Stomach (tissue), 9 donors: ENCODE measurements around the gene ERO1A. TPM values are rescaled to one million over a fixed set of nuclear protein-coding genes. Genes with fewer than 3 reads are reported as not detected.

Source experiments
- DNase-seq, 2 donors: peaks; one replicate each; pipeline versions ENCODE4 v3.0.0 to v3.0.0-alpha.2; 2013 to 2019
- H3K27ac ChIP-seq, 5 donors: fragments of 200-600 bp in 4 of 5; sonication (generic) in 4 of 5; one replicate each; pipeline ENCODE4 v1.5.1; 2013 to 2019; ENCODE audit warnings: mild to moderate bottlenecking in 1 of 5, moderate library complexity in 1 of 5
- H3K27me3 ChIP-seq, 3 donors: fragments of 200-600 bp; sonication (generic); one replicate each; pipeline ENCODE4 v1.5.1; 2017 to 2019; ENCODE audit warnings: mixed run types in 1 of 3
- H3K36me3 ChIP-seq, 4 donors: fragments of 200-600 bp; sonication (generic); 1 replicate in 3 of 4; 2 replicates in 1 of 4; pipeline ENCODE4 v1.5.1; 2016 to 2019
- H3K4me1 ChIP-seq, 4 donors: fragments of 200-600 bp; sonication (generic); one replicate each; pipeline ENCODE4 v1.5.1; 2016 to 2019
- H3K4me3 ChIP-seq, 4 donors: fragments of 200-600 bp; sonication (generic) in 3 of 4; one replicate each; pipeline ENCODE4 v1.5.1; 2016 to 2019; ENCODE audit warnings: mild to moderate bottlenecking in 1 of 4
- H3K9me3 ChIP-seq, 4 donors: fragments of 200-600 bp; sonication (generic); one replicate each; pipeline ENCODE4 v1.5.1; 2016 to 2019
- CTCF ChIP-seq, 7 experiments: fragments of 450-650 bp in 4 of 7; fragments of 200-600 bp in 3 of 7; sonication (generic) in 3 of 7; IDR thresholded peaks; one replicate each; pipeline ENCODE4 v1.5.1; 2016 to 2019; ENCODE audit warnings: antibody characterized with exemption in 7 of 7, control low read depth in 2 of 7, mild to moderate bottlenecking in 1 of 7
- EP300 ChIP-seq: sonication (generic); formaldehyde crosslinking; IDR thresholded peaks from one replicate; pipeline ENCODE4 v1.6.1; 2017; ENCODE audit warnings: antibody characterized with exemption
- POLR2A ChIP-seq, 4 donors: fragments of 450-650 bp; IDR thresholded peaks; one replicate each; pipeline ENCODE4 v1.6.1; 2016; ENCODE audit warnings: antibody characterized with exemption in 4 of 4, control low read depth in 2 of 4, mild to moderate bottlenecking in 1 of 4, moderate library complexity in 1 of 4
- POLR2AphosphoS5 ChIP-seq, 3 donors: sonication (generic); formaldehyde crosslinking; IDR thresholded peaks; one replicate each; pipeline ENCODE4 v1.6.1; 2016; ENCODE audit warnings: antibody characterized with exemption in 3 of 3
- WGBS, 5 donors: extraction: QIAGEN DNeasy Blood & Tissue Kit in 3 of 5; methylation state at CpG; one replicate each; pipeline versions ENCODE4 v1.1.5 to v1.1.7; 2013 to 2018; 5-methylcytosine and 5-hydroxymethylcytosine counted together
- intact Hi-C: fragments of 100-400 bp; cut with DNase I; formaldehyde crosslinking; loops from one replicate; pipeline ENCODE4 v1.15.1; 2023; ENCODE audit warnings: low total_unique reads
- polyA plus RNA-seq, 3 donors: library from polyadenylated mRNA; stranded (reverse); fragments of 200-250 nt; gene quantifications; one replicate each; pipeline ENCODE4 v1.2.3, GENCODE V29; 2013
- total RNA-seq, 5 donors: library from RNA; depleted of rRNA; stranded (reverse); fragments of >200 nt; gene quantifications; one replicate each; pipeline versions ENCODE4 v1.1.0 to v1.2.3, GENCODE V29; 2014 to 2016
- donor health status: healthy with polysubstance abuse.
- donor health status: Bipolar disorder and iron deficiency.
- donor health status: healthy.

The ERO1A gene
- total and polyA plus RNA-seq, 8 donors: 6.9 to 105 (median 54.9) TPM

GRCh38 chr14:52716155-52716554 is 20.8 kb upstream of the ERO1A start:
- WGBS, 5 donors: 95 to 100% (median 95%) methylated on average over 3 to 6 of the region's 6 CpGs
- no peak for DNase-seq
- TF ChIP-seq POLR2AphosphoS5 (IDR thresholded peaks at IDR 0.05): no peak
- TF ChIP-seq EP300: no peak
- TF ChIP-seq CTCF (IDR thresholded peaks at IDR 0.05): no peak
- no peak for TF ChIP-seq POLR2A (IDR thresholded peaks at IDR 0.05)
- Histone ChIP-seq H3K27ac (no peak overlapping the region), H3K4me1 (peaks cover 0 to 18% (median 4%) of the 10 kb centered on the region in 4 donors), H3K4me3 (no peak overlapping the region), H3K9me3 (no peaks in the 10 kb centered on the region), H3K36me3 (peaks cover 75 to 100% (median 98%) of the 10 kb centered on the region in 4 donors), H3K27me3 (no peaks in the 10 kb centered on the region)
- intact Hi-C loops: no loop called here

- WGBS, 5 donors: 12 to 41% (median 24%) methylated on average over 1 of the region's 1 CpG
- no peak overlapping the region for H3K27ac ChIP-seq
- H3K36me3 ChIP-seq: peaks cover 53 to 82% (median 81%) of the 10 kb centered on the region in 4 donors
- H3K9me3 ChIP-seq: no peaks in the 10 kb centered on the region
- DNase-seq: no peak
- intact Hi-C loops: no loop called here
- no peak overlapping the region for H3K4me3 ChIP-seq
- peaks cover 10 to 51% (median 29%) of the 10 kb centered on the region in 4 donors for H3K4me1 ChIP-seq
- no peak for TF ChIP-seq POLR2A (IDR thresholded peaks at IDR 0.05)
- TF ChIP-seq POLR2AphosphoS5 (IDR thresholded peaks at IDR 0.05): no peak
- TF ChIP-seq CTCF (IDR thresholded peaks at IDR 0.05): no peak
- TF ChIP-seq EP300: no peak
- H3K27me3 ChIP-seq: no peaks in the 10 kb centered on the region
These were observed 16.3 kb upstream of the ERO1A start for GRCh38 chr14:52711666-52712065.

- H3K9me3 ChIP-seq: no peaks in the 10 kb centered on the region
- H3K27me3 ChIP-seq: no peaks in the 10 kb centered on the region
- WGBS, 5 donors: 0 to 1% (median 0%) methylated on average over 41 to 43 of the region's 43 CpGs
- peaks cover 16 to 54% (median 31%) of the 10 kb centered on the region in 4 donors for H3K4me1 ChIP-seq
- peak; percentile 96 to 98 for DNase-seq
- intact Hi-C loops: no loop called here
- TF ChIP-seq POLR2AphosphoS5 (IDR thresholded peaks at IDR 0.05): peak; percentile 46 to 84 (median 74)
- TF ChIP-seq POLR2A (IDR thresholded peaks at IDR 0.05): no peak
- H3K36me3 ChIP-seq: peaks cover 16 to 35% (median 34%) of the 10 kb centered on the region in 4 donors
- peak within 1 kb of the TSS; percentile 68 to 80 (median 74) for H3K4me3 ChIP-seq
- H3K27ac ChIP-seq: peak within 1 kb of the TSS; percentile 89 to 95 (median 91)
These were observed 11.7 kb upstream of the ERO1A start, which contains the start of gene PSMC6 for GRCh38 chr14:52706724-52707706. TSS of gene PSMC6 (plus strand) at chr14:52707200. CDS start at chr14:52707220, 20 bp downstream.

GRCh38 chr14:52706286-52706685 is 10.9 kb upstream of the ERO1A start:
- peaks cover 16 to 52% (median 32%) of the 10 kb centered on the region in 4 donors for H3K4me1 ChIP-seq
- H3K27ac ChIP-seq: peak overlapping the region; percentile 61 to 95 (median 91)
- no peaks in the 10 kb centered on the region for H3K27me3 ChIP-seq
- no peaks in the 10 kb centered on the region for H3K9me3 ChIP-seq
- peak overlapping the region; percentile 68 to 80 (median 74) for H3K4me3 ChIP-seq
- 79 to 83% (median 80%) methylated on average over 5 of the region's 5 CpGs for WGBS, 5 donors
- TF ChIP-seq POLR2A (IDR thresholded peaks at IDR 0.05) (no peak), CTCF (IDR thresholded peaks at IDR 0.05) (no peak), POLR2AphosphoS5 (IDR thresholded peaks at IDR 0.05) (no peak), EP300 (no peak)
- intact Hi-C loops: no loop called here
- peaks cover 11 to 28% (median 27%) of the 10 kb centered on the region in 4 donors for H3K36me3 ChIP-seq
- peak in 1 of 2 donors; percentile 61 for DNase-seq
